SH-SY5Y (cell line): ENCODE data around the gene LEKR1.

ENCODE experiments used
- GATA2 ChIP-seq: IDR thresholded peaks from 2 replicates; pipeline ENCODE4 v1.6.1; 2011; ENCODE audit warnings: mild to moderate bottlenecking, low read depth, low read length
- GATA3 ChIP-seq: IDR thresholded peaks from 2 replicates; pipeline ENCODE4 v1.6.1; 2011; ENCODE audit warnings: low read depth, mild to moderate bottlenecking, low read length, moderate library complexity

Gene LEKR1

DNA sequence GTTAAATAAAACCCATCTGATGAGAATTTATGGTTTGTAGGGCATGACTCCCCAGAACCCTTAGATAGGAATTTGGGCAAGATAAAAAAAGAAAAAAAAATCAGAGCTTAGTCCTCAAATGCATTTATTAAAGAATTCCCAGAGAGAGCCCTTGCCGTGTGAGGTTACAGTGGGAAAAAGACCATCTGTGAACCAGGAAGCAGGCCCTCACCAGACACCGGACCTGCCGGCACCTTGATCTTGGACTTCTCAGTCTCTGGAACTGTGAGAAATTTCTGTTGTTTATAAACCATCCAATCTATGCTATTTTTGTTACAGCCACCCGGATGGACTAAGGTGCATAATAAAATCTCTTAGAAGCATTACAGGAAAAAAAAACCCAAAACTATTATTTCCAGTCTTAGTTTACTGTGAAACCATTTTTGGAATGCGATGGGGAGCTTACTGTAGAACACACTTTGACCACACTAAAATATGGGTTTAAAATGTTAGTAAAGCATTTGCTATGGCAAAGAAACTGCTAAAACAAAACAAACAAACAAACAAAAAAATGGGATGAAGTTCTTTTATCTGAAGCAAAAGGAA, 72.2 kb downstream of the LEKR1 start:
- TF ChIP-seq GATA2 (no peak), GATA3 (no peak)

DNA sequence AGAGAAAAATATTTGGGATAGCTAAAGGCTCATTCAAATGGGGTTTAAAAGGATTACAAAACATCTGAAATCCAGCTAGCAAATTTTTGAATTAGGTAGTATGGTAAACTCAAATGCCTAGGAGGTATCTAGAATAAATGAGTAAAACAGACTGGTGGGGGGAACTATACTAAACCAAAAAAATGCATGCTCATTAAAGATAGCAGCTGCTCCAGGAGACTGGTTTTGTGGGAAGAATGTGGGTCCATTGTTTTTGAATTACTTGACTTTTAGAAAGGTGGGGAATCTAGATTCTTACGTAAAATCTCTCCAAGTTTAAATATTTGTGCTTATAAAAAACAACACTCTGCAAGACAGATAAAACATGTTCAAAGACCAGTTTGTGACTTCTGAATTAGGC, 73.8 kb downstream of the LEKR1 start:
- TF ChIP-seq GATA2 (no peak), GATA3 (no peak)

DNA sequence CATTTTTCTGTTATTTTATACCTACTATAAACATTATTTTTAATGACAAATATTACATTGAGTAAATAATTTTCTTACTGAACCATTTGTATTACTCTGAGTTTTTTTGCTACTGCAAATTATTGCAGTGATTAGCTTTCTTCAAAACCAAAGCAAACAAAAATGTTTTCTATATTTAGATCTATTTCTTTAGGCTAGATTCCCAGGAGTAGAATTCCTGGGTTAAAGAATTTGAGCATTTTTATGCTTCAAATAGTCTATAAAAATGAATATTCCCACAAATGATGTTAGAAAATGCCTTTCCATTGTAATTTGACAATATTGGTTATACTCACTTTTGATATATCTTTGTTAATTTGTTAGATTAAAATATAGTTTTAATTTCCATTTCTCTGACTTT, 76.8 kb downstream of the LEKR1 start:
- TF ChIP-seq GATA2 = no peak
- no peak for TF ChIP-seq GATA3

DNA sequence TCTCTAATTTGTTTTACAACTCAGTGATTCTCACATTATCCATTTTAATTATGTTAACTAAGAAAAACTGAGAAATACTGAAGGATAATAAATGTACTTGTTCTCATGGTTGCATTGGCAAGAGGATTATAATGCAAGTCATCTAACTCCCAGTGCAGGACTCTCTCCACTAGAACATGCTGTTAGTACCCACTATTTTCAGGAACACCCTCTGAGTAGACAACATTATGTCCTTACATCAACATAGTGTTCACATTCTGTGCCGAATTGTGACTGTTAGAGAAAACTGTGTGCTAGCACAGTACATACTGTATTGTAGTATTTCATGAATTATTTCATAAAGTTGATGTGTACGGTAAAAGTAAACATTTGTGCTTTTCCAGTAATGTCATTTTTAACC, 80.1 kb downstream of the LEKR1 start:
- TF ChIP-seq GATA3 = no peak
- no peak for TF ChIP-seq GATA2

DNA sequence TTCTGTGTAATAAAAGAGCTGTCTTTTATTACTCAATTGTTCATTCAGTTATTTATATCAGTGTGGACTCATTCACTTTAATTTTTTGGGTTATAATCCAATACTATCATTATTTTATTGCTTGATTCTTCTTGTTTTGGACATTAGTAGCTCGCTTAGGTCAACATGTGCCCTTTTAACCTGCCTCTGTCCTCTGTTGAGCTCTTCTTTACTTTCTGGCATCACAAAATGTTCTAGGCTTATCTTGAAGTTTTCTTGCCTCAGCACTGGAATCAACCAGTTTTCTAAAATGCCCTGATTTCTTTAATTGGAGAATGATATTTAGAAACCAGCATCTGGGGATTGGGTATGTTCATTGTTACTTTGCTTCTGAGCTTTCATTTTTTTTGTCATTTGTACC, 82.2 kb downstream of the LEKR1 start:
- no peak for TF ChIP-seq GATA3
- no peak for TF ChIP-seq GATA2

DNA sequence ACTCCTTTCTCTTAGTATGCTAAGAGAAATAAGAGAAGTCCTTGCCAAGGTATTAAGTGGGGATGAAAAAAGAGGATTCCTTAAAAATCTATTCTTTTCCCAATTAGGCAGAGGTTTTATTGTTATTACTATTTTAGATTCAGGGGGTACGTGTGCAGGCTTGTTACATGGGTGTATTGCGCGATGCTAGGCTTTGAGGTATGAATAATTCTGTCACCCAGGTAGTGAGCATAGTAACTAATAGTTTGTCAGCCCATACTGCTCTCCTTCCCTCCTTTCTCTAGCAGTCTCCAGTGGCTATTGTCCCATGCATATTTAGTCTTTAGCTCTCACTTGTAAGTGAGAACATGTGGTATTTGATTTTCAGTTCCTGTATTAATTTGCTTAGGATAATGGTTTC, 83.9 kb downstream of the LEKR1 start:
- no peak for TF ChIP-seq GATA3
- no peak for TF ChIP-seq GATA2

DNA sequence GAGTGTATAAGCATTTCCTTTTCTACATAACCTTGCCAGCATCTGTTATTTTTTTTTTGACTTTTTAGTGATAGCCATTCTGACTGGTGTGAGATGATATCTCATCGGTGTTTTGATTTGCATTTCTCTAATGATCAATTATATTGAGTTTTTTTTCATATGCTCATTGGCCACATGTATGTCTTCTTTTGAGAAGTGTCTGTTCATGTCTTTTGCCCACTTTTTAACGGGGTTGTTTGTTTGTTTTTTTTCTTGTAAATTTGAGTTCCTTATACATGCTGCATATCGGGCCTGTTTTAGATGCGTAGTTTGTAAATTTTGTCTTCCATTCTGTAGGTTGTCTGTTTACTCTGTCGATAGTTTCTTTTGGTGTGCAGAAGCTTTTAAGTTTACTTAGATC, 89.2 kb downstream of the LEKR1 start:
- no peak for TF ChIP-seq GATA2

DNA sequence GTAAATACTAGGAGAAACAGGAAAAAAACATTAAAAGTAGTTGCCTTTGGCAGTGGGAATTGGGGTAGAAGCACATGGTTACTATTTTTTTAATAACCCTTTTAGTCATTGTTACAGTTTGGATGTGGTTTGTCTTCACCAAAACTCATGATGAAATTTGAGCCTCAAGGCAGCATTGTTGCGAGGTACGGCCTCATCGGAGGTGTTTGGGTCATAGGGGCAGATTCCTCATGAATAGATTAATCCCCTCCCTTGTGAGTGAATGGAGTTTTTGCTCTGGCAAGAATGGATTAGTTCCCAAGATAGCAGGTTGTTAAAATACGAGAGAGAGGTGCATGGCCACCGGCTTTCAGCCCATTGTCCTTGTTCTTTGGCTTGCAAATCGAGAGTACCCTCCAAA, 92.6 kb downstream of the LEKR1 start:
- TF ChIP-seq GATA3 (no peak), GATA2 (no peak)

DNA sequence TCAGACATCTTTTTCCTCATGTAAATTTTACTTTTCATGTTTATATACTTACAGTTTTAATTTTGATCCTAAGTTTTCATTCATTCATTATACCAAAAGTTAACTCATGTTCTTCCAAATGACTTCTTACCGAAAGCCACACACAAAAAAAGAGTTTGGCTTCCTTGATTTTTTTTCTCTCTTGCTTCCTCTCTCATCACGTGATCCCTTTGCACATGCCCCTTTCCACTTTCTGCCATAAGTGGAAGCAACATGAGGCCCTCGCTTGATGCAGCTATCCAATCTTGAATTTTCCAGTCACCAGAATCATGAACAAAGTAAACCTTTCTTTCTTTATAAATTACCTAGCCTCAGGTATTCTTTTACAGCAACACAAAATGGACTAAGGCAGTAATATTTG, 93.7 kb downstream of the LEKR1 start:
- TF ChIP-seq GATA3 (no peak), GATA2 (no peak)

DNA sequence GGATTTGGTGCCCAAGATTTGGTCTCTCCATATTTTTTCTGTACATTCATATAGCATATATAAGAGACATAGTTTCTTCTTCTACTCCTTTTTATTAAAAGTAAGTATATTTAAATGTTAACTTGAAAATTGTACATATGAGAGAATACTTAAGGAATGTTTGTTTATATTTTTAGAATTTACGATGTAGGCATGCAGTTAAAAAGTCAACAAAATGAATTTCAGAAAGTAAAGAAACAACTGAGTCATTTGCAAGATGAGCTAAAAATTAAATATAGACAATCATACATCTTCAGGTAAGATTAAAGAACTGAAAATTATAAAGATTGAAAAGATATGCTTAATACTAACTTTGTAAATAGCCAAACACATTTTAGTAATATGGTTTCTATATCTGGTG, 94.2 kb downstream of the LEKR1 start:
- TF ChIP-seq GATA2 (no peak), GATA3 (no peak)

DNA sequence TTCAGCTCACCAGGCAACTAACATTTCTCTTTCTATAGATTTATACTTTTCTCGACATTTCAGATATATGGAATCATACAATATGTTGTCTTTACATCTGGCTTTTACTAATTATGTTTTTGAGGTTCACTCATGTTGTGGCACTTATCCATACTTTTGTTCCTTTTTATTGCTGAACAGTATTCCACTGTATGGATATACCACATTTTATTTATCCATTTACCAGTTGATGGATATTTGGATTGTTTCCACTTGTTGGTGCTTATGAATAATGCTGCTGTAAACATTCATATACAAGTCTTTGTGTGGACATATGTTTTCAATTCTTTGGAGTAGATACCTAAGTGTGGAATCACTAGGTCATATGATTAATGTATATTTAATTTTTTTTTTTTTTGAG, 97.2 kb downstream of the LEKR1 start:
- TF ChIP-seq GATA3 (no peak), GATA2 (no peak)

DNA sequence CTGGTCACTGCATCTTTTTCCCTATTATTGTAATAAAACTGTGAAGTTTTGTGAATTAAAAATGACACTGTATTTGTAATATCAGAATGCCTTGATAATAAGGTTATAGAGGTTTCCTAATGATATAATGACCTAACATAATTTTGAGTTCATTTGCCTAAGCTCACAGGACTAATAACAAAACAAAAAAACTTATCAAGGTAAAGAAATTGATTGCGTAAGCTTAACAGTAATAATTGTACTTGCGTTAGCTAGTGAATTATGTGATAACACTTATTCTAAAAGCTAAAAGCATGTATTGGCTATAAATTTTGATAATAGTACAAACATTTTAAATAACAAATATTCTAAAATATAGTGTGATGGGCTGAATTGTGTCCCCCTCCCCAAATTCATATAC, 112.6 kb downstream of the LEKR1 start:
- no peak for TF ChIP-seq GATA3
- no peak for TF ChIP-seq GATA2

DNA sequence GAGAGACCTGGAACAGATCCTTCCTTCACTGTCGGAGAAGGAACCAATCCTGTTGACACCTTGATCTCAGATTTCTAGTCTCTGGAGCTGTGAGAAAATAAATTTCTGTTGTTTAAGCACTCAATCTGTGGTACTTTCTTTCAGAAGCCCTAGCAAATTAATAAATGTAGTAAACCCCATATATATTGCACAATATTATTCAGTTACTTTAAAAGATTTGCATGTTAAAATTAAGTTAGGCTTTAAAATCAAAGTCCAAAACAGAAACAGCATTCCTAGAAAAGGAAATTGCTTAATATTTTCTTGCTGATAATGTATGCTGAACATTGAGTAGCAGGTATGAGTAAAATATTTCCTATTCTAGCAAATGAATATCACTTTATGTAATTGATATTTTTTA, 113.2 kb downstream of the LEKR1 start:
- no peak for TF ChIP-seq GATA3
- TF ChIP-seq GATA2 = no peak

DNA sequence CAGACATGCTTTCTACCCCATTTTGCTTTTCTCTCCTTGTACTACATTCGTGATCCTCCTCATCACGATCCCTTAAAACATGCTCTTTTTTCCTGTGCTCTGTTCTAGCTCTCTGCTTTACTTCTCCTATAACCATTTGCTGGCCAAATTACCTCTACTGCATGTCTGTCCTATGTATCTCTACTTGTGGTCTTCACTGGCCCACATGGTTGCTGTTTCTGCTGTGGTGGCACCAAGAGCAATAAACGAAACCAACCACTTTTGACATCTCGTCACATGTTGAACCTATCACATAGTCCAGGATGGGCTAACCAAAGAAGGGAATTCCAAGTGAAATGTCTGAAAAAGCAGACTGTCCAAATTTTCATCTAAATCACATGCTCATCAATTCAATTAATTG, 115.2 kb downstream of the LEKR1 start:
- TF ChIP-seq GATA2 = no peak
- TF ChIP-seq GATA3 = no peak

DNA sequence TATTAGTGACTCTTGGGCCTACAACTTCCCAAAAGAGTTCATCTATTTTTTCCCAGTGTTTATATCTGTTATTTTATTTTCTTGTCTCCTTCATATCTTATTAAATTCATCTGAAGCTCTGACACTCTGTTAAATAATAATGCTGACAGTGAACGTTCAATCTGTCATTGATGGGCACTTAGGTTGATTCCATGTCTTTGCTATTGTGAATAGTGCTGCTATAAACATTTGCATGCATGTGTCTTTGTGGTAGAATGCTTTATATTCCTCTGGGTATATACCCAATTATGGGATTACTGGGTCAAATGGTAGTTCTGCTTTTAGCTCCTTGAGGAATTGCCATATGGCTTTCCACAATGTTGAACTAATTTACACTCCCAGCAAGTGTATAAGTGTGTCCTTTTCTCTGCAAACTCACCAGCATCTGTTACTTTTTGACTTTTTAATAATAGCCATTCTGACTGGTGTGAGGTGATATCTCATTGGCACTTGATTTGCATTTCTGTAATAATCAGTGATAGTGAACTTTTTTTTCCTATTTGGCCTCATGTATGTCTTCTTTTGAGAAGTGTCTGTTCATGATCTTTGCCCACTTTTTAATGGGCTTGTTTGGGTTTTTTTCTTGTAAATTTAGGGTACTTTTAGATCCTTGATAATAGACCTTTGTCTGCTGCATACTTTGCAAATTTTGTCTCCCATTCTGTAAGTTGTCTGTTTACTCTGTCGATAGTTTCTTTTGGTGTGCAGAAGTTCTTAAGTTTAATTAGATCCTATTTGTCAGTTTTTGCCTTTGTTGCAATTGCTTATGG, 122.5 kb downstream of the LEKR1 start:
- TF ChIP-seq GATA2 = no peak
- TF ChIP-seq GATA3 = no peak

DNA sequence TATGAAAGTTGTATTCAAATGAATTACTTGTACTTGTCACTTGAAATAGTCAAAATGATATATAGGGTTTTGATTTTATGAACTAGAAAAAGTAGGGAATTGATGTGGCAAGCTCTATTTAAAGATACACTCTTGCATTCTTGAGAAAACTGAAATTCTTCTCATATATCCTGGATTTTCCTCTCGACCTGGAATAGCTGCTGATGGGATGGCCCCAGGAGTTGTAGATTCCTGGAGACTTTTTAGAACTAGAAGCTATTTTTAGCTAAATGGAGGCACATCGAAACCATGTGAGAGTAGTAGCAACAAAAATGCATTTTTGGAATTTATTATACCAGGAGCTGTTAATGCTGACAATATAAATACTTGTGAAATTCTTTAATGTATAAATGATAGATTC, 125.9 kb downstream of the LEKR1 start:
- TF ChIP-seq GATA2 = no peak
- no peak for TF ChIP-seq GATA3

DNA sequence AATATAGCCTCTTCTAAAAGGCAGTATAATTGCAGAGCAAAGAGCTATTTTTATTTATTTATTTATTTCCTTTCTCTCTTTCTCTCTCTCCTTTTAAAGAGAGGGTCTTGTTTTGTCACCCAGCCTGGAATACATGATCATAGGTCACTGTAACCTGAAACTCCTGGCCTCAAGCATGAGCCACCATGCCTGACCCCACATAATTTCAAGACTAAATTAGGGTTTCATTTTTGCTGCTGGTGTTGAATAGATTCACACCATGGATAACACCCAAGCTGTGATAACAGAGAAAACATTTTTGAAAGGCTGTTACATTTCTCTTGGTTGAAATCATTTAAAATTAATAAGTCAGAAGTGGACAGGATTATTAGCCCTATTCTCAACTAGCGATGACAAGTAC, 131.6 kb downstream of the LEKR1 start:
- TF ChIP-seq GATA2 = no peak
- TF ChIP-seq GATA3 = no peak
